Measurements from ENCODE around the gene RAB11FIP3. TPM values are rescaled to one million over a fixed set of nuclear protein-coding genes. Genes with fewer than 3 reads are reported as not detected.
A peak's percentile ranks its signal among the peaks of the same experiment; 100 is the strongest.

RAB11FIP3 gene
- total RNA-seq, 1 donor from 2014 or later: 27.7 TPM

DNA sequence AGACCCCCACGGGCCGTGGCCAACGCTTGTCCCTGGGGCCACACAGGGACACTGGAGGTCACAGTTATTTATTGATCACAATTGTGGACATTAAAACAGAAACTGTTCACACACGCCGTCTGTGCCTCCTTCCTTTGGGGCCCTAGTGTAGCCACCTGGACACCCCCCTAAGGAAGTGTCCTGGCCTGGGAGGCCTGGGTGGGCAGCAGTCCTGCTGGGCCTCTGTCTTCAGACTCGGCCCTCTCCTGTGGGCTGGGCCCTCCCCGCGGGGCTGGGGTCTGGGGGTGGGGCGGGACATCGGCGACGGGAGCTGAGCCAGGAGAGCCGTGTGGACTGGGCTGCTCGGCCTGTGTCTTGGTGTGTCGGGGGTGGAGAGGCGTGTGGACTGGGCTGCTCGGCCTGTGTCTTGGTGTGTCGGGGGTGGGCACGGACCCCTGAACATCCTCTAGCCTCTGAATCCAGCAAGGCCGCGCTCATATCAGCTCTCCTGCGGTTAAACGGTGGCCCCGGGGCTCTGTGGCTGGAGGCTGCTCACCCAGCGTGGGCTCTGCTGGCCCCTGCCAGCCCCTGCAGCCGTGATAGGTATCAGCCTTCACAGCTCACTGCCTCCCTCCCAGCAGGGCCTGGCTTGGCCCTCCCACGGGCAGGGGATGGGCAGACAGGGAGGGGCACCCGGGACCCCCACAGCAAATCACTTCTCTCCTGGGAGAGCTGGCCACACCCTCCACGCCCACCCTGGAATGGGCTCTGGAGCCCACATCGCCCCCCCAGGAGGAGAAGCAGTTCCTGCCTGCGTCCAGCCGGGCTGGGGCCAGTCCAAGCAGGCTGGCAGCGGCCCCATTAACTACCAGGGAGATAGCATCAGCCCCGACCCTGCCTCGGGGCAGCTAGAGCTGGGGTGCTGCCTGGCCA is 140.2 kb downstream of the RAB11FIP3 start:
- no peak for DNase-seq (ENCODE audit: low read depth, low spot score)

DNA sequence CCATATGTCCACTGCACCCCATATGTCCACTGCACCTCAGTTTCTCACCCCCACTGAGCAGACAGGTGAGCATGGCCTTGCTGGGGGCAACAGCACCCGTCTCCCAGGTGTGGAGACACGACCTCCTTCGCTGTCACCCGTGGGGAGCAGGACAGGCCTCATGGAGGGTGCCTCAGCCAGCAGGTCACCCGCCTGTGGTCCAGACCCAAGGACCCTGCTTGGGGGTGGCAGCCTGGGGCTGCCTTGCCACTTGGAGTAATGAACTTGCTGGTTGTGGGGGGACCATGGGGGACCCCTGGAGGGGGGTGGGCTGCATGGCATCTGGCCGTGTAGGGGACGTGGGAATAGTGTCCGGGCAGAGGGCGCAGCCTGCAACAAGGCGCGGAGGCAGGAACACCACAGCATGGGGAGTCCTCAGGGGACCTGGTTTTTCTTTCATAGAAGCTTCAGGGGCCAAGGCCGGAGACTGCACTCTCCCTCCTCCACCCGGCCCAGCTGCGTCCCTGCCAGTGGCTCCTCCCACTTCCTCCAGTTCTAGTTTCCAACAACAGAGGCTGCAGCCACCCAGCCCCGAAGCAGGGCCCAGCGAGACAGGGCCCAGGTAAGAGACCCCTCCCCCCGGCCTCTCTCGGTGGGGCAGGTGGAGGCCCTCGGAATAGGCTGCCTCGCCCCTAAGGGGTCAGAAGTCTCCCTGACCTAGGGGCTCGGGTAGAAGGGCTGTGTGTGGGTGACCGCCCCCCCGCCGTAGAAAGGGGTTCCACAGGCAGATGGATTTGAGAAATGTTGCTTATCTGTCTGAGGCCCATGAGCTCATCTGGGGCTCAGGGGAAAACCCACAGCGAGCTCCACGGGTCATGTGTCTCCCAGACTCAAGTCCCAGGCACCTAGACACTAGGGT is 141.3 kb downstream of the RAB11FIP3 start, which contains the start of gene NHLRC4:
Gene NHLRC4, plus strand, starts transcription at position 531 of the 898 bp plus-strand sequence. CDS start 1,043 bp downstream, outside the sequence.
- peak; percentile 19 for DNase-seq (ENCODE audit: low read depth, low spot score)

DNA sequence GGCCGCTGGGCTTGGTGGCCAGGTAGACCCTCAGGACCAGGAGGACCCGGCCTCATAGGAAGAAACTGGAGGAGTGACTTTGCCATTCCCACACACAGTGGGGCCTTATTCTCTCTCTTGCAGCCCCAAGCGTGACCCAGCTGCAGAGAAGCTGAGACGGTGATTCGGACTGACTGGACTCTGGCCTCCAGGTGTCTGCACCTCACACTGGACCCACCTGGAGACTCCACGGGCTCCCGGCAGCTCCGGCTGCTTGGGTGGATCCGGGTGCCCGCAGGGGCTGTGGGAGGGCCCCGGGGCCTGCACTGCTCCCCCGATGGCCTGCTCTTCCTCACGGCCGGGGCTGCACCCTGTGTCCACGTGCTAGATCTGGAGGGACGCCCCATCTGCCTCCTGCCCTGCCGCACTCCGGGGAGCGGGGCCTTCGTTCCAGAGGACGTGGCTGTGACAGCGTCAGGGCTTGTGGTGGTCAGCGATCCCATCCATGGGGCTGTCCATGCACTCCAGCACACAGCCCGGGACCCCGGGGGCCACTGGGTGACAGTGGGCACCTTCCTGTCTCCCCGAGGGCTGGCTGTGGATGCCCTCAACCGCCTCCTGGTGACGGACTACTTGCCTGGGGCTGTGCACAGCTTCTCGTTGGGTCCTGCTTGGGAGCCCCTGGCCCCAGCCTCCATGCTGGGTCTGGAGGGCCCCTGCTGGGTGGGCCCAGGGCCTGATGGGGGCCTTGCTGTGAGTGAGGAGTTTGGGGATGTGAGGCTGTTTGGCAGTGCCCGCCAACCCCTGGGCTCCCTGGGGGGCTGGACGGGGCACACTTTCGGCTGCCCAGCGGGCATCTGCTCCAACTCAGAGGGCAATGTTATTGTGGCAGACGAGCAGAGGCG is 142.2 kb downstream of the RAB11FIP3 start:
- no peak for DNase-seq (ENCODE audit: low read depth, low spot score)

DNA sequence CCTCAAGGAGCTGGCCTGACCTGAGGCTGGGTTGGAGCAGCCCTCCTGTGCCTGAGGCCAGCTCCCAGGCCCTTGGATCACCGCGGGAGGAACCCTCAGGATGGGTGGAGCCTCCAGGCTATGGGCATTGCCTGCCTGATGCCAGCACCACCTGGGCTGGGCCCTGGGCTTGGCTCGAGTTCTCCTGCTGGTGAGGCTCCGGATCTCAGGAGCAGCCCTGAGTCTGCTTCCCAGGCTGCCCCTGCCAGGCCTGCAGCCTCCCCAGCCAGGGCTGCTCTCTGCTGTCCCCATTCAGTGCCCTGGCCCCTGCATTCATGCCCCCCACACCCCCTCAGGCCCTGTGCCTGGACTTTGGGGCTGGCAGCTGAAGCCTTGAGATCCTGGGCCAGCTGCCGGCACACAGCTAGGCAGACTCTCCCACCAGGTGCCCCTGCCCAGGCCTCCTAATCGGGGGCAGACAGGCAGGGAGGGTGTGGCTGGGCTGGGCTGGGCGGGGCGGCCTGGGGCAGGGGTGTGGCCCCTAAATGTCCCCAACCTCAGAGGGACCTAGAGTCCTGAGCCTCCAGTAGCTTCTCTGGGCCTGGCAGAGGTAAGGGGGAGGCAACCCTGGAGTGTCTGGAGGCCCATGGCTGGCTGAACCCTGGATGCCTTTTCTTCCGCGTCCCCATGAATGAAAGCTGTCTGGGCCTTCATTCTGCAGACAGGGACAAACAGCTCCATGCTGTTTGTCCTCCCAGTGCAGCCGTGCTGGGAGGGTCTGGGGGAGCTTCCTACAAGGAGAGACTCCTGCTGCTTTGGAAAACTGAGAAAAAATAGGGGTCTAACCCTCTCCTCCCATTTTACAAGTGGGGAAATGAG is 143.2 kb downstream of the RAB11FIP3 start:
- DNase-seq (ENCODE audit: low read depth, low spot score): no peak

DNA sequence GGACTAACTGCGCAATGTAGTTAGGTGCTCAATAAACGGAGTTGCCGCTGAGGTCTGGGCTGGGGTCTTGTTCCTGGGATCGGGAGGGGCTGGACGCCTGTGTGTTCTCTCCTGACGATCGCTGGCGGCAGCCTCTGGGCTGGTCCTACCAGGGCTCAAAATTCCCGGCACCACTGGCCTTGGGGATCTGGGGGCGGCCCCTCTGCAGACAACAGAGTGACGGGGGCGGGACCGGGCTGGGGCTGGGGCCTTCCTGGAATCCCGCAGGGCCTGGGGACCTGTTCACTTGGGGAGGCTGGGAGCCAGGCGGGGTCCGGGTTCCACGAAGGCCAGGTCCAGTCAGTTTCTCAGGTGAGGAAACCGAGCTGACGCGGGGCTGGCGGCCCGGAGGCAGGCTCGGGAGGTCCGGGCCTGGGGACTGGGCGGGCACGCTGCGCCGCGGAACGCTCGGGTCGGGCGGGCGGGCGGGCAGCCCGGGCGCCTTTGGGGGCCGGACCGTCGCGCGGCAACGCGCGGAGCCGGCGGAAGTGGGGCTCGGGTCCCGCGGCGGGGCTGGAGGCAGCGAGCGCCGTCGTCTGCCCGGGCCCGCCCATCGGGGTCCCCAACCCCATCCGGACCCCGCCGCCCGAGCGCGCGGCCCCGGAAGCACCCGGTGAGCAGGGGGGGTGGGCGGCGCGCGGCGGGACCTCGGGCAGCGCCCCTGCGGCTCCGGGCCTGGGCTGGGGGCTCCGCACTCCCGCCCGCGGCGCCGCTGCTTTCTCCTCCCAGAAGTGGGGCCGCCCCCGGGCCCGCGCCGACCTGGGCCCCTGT is 144.2 kb downstream of the RAB11FIP3 start, which contains the start of gene PIGQ:
Gene PIGQ, plus strand, starts transcription at position 524 of the 810 bp plus-strand sequence. CDS start 4,107 bp downstream, outside the sequence.
- no peak for DNase-seq (ENCODE audit: low read depth, low spot score)

Other genes starting within 250 kb of the RAB11FIP3 start
- not detected in 2 replicates for gene HBA1, start 249.0 kb upstream of the RAB11FIP3 start, total RNA-seq
- gene HBQ1, start 245.2 kb upstream of the RAB11FIP3 start, total RNA-seq: 0.21 and 1.5 TPM in 2 replicates
- 32.0 and 57.0 TPM in 2 replicates for gene LUC7L, start 196.2 kb upstream of the RAB11FIP3 start, total RNA-seq
- 49.5 and 54.3 TPM in 2 replicates for gene FAM234A, start 190.8 kb upstream of the RAB11FIP3 start, total RNA-seq
- gene RGS11, start 149.7 kb upstream of the RAB11FIP3 start, total RNA-seq: 2.7 and 4.6 TPM in 2 replicates
- gene ARHGDIG, start 145.1 kb upstream of the RAB11FIP3 start, total RNA-seq: 1.5 and 12.3 TPM in 2 replicates
- gene PDIA2, start 142.5 kb upstream of the RAB11FIP3 start, total RNA-seq: 0.14 and 0.92 TPM in 2 replicates
- gene AXIN1, start 72.9 kb upstream of the RAB11FIP3 start, total RNA-seq: 23.5 and 23.8 TPM in 2 replicates
- gene MRPL28, start 55.1 kb upstream of the RAB11FIP3 start, total RNA-seq: 113 and 131 TPM in 2 replicates
- 81.1 and 102 TPM in 2 replicates for gene PGAP6, start 43.7 kb upstream of the RAB11FIP3 start, total RNA-seq
- gene NME4, start 28.4 kb upstream of the RAB11FIP3 start, total RNA-seq: 42.2 and 87.8 TPM in 2 replicates
- gene DECR2, start 23.8 kb upstream of the RAB11FIP3 start, total RNA-seq: 10.5 and 19.4 TPM in 2 replicates
- 39.0 and 40.7 TPM in 2 replicates for gene CAPN15, start 102.1 kb downstream of the RAB11FIP3 start, total RNA-seq
- not detected in 2 replicates for gene PRR35, start 134.7 kb downstream of the RAB11FIP3 start, total RNA-seq
- gene NHLRC4, start 141.4 kb downstream of the RAB11FIP3 start, total RNA-seq: 0.71 and 2.1 TPM in 2 replicates
- 21.0 and 24.1 TPM in 2 replicates for gene PIGQ, start 144.3 kb downstream of the RAB11FIP3 start, total RNA-seq
- gene RAB40C, start 164.4 kb downstream of the RAB11FIP3 start, total RNA-seq: 11.9 and 12.9 TPM in 2 replicates
- 0.07 TPM in 2 replicates for gene WFIKKN1, start 205.3 kb downstream of the RAB11FIP3 start, total RNA-seq
- 61.9 and 101 TPM in 2 replicates for gene METTL26, start 210.7 kb downstream of the RAB11FIP3 start, total RNA-seq
- 14.2 and 22.3 TPM in 2 replicates for gene MCRIP2, start 216.2 kb downstream of the RAB11FIP3 start, total RNA-seq
- 10.7 and 14.8 TPM in 2 replicates for gene WDR90, start 223.7 kb downstream of the RAB11FIP3 start, total RNA-seq
- 36.0 and 37.2 TPM in 2 replicates for gene RHOT2, start 242.5 kb downstream of the RAB11FIP3 start, total RNA-seq

Data from pulmonary artery endothelial cell (primary cell).